Calu3 (cell line): ENCODE data around the gene KLHL21. TPM values are rescaled to one million over a fixed set of nuclear protein-coding genes. Genes with fewer than 3 reads are reported as not detected.

Experiments used
- BruUV-seq: library from RNA; stranded (reverse); fragments of 400-500 nt; replicated peaks from 2 replicates; lab custom pipeline; 2021; lab: Mats Ljungman, UMichigan
- CTCF ChIA-PET: fragments of 300-600 bp; sonication (Branson Sonifier 250); formaldehyde crosslinking; loops from one replicate; lab custom pipeline; 2022; ENCODE audit warnings: antibody characterized with exemption; lab: Charles Lee
- DNase-seq: peaks from one replicate; pipeline ENCODE4 v3.0.0; 2022
- H3K27ac Mint-ChIP-seq: one replicate; pipeline ENCODE4 v1.8.0; 2022; ENCODE audit warnings: mixed read lengths; ENCODE audit not compliant: unreplicated experiment
- H3K27me3 Mint-ChIP-seq: one replicate; pipeline ENCODE4 v1.8.0; 2022; ENCODE audit warnings: mixed read lengths; ENCODE audit not compliant: unreplicated experiment
- H3K36me3 Mint-ChIP-seq: one replicate; pipeline ENCODE4 v1.8.0; 2022; ENCODE audit warnings: mild to moderate bottlenecking, moderate library complexity, mixed read lengths; ENCODE audit not compliant: insufficient read depth, unreplicated experiment
- H3K4me1 Mint-ChIP-seq: one replicate; pipeline ENCODE4 v1.8.0; 2022; ENCODE audit warnings: mild to moderate bottlenecking, low read depth, mixed read lengths; ENCODE audit not compliant: unreplicated experiment
- H3K4me3 Mint-ChIP-seq: one replicate; pipeline ENCODE4 v1.8.0; 2022; ENCODE audit warnings: mild to moderate bottlenecking, low read depth, moderate library complexity, mixed read lengths; ENCODE audit not compliant: unreplicated experiment
- H3K9me3 Mint-ChIP-seq: one replicate; pipeline ENCODE4 v1.8.0; 2022; ENCODE audit warnings: low read depth, mixed read lengths; ENCODE audit not compliant: unreplicated experiment
- CTCF ChIP-seq: fragments of 200-600 bp; IDR thresholded peaks from one replicate; pipeline ENCODE4 v1.8.0; 2022; ENCODE audit warnings: antibody characterized with exemption; ENCODE audit not compliant: unreplicated experiment
- intact Hi-C: fragments of 100-400 bp; cut with micrococcal nuclease; formaldehyde crosslinking; loops from one replicate; pipeline ENCODE4 v1.10.0; 2022; ENCODE audit not compliant: unreplicated experiment
- total RNA-seq: library from RNA; stranded (reverse); gene quantifications from 2 replicates; pipeline ENCODE4 v1.2.3, GENCODE V29; 2022

Gene KLHL21
- total RNA-seq, 1 experiment from 2014 or later: 21.8 TPM

- no peak for DNase-seq
- no peaks in the 10 kb centered on the region for H3K27me3 Mint-ChIP-seq
- no peaks in the 10 kb centered on the region for H3K9me3 Mint-ChIP-seq
- H3K27ac Mint-ChIP-seq: no peak overlapping the region
- no peak for TF ChIP-seq CTCF
- peaks cover 13% of the 10 kb centered on the region for H3K36me3 Mint-ChIP-seq
- BruUV-seq: no TSS peak
- H3K4me1 Mint-ChIP-seq: no peaks in the 10 kb centered on the region
- CTCF ChIA-PET: no interaction called here
- H3K4me3 Mint-ChIP-seq: no peak overlapping the region
- intact Hi-C loops: no loop called here
These were observed 11.4 kb downstream of the KLHL21 start for GRCh38 chr1:6591222-6591621.

- no peaks in the 10 kb centered on the region for H3K27me3 Mint-ChIP-seq
- no peaks in the 10 kb centered on the region for H3K9me3 Mint-ChIP-seq
- BruUV-seq: no TSS peak
- intact Hi-C loops: no loop called here
- H3K27ac Mint-ChIP-seq: no peak overlapping the region
- no peak for DNase-seq
- CTCF ChIA-PET: no interaction called here
- H3K36me3 Mint-ChIP-seq: peaks cover 6% of the 10 kb centered on the region
- H3K4me1 Mint-ChIP-seq: no peaks in the 10 kb centered on the region
- TF ChIP-seq CTCF: no peak
- no peak overlapping the region for H3K4me3 Mint-ChIP-seq
These were observed 12.6 kb downstream of the KLHL21 start for GRCh38 chr1:6590046-6590445.

- CTCF ChIA-PET: no interaction called here
- Mint-ChIP-seq H3K27ac (no peak overlapping the region), H3K9me3 (no peaks in the 10 kb centered on the region), H3K4me3 (no peak overlapping the region), H3K27me3 (no peaks in the 10 kb centered on the region), H3K36me3 (peaks cover 5% of the 10 kb centered on the region), H3K4me1 (no peaks in the 10 kb centered on the region)
- no TSS peak for BruUV-seq
- intact Hi-C loops: no loop called here
- no peak for TF ChIP-seq CTCF
- no peak for DNase-seq
These were observed 13.7 kb downstream of the KLHL21 start for GRCh38 chr1:6588893-6589520.

- no peak overlapping the region for H3K27ac Mint-ChIP-seq
- H3K36me3 Mint-ChIP-seq: peaks cover 5% of the 10 kb centered on the region
- no TSS peak for BruUV-seq
- no peaks in the 10 kb centered on the region for H3K27me3 Mint-ChIP-seq
- no peak for TF ChIP-seq CTCF
- intact Hi-C loops: no loop called here
- no peak overlapping the region for H3K4me3 Mint-ChIP-seq
- DNase-seq: no peak
- H3K4me1 Mint-ChIP-seq: no peaks in the 10 kb centered on the region
- no peaks in the 10 kb centered on the region for H3K9me3 Mint-ChIP-seq
- CTCF ChIA-PET: no interaction called here
These were observed 14.4 kb downstream of the KLHL21 start for GRCh38 chr1:6588128-6588892.
